NCI-H82 treated with DMSO at 0.1 percent for 48 hours (cell line): Measurements from ENCODE around the gene APOBR.
"Not testable (repeated sequence)": the region's sequence is repeated elsewhere in the genome, so short reads cannot be mapped to it uniquely, and the experiment has no call there.

Experiments
- DNase-seq: peaks from one replicate; lab custom pipeline; 2025; ENCODE audit not compliant: unreplicated experiment; lab: John Stamatoyannopoulos, UW

The APOBR gene

DNA sequence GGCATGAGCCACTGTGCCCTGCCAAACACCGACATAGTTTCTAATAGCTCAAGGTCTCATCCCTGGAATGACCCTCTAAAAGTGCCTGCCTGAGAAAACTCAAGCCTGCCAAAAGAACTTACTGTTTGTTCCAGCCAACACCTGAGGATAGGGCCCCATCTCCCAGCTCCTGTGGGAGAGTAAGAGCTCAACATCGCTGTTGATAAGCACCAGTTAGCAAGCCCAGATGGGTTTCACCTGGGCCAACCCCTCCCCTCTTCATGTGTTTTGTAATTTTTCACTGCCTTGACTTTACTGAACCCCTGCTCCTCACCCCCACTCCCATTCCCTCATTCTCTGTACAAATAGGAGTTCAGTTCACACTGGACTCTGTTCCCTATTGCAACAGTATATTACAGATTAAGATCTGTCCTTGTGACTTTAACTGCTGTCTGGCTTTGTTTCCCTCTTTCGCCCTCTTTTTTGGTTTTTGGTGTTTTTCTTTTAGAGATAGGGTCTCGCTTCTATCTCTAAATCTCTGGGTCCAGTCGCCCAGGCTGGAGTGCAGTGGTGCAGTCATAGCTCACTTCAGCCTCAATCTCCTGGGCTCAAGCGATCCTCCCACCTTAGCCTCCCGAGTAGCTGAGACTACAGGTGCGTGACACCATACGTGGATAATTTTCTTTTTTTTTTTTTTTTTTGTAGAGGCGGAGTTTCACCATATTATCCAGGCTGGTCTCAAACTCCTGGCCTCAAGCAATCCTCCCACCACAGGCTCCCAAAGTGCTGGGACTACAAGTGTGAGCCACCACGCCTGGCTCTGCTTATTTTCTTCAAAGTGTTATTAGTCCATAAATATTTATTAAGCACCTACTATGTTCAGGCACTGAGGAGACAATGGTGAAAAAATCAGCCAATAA lies 32.0 kb downstream of the APOBR start:
- no peak for DNase-seq

DNA sequence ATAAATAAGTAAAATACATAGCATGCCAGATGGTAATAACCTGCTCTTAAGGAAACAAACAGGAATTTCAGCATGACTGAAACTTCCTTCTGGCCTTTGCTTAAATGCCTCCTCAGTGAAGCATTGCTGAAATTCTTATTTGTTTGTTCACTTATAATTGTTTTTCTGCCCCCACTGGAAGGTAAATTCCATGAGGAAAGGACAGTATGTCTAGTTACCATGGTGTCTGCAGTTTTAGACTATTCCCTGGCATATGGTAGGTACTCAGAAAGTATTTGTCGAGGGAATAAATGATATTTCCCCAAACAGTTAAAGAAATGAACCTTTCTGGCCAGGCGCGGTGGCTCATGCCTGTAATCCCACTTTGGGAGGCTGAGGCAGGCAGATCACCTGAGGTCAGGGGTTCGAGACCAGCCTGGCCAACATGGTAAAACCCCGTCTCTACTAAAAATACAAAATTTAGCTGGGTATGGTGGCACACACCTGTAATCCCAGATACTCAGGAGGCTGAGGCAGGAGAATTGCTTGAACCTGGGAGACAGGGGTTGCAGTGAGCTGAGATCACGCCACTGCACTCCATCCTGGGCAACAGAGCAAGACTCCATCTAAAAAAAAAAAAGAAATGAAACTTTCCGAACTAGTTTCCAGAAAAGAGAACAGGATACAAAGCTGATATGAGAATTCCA lies 32.8 kb downstream of the APOBR start:
- DNase-seq = not testable (repeated sequence)

DNA sequence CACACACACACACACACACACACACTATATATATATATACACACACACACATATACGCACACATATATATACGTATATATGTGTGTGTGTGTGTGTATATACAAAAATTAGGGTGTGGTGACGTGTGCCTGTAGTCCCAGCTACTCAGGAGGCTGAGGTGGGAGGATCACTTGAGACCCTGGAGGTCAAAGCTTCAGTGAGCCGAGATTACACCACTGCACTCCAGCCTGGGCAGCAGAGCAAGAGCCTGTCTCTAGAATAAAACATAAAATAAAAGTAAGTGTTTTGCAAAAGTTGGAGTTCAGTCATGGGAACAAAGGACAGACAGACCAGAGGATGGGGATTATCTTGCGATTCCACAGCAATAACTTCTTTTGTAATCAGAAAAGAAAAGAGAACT lies 33.5 kb downstream of the APOBR start:
- DNase-seq = no peak

DNA sequence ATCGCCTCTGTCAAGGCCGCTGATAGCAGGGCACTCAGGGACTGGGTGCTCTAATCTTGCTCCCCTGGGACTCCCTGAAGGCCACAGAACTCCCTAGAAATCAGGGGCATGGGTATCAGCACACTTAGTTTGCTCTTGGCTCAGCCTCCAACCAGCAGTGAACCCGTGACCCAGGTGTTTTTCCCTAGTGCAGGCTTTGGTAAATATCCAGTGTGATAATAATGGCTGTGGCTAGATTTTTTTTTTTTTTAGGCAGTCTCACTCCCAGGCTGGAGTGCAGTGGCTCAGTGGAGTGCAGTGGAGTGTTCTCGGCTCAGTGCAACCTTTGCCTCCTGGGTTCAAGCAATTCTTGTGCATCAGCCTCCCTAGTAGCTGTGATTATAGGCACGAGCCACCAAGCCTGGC lies 34.0 kb downstream of the APOBR start:
- DNase-seq = no peak

DNA sequence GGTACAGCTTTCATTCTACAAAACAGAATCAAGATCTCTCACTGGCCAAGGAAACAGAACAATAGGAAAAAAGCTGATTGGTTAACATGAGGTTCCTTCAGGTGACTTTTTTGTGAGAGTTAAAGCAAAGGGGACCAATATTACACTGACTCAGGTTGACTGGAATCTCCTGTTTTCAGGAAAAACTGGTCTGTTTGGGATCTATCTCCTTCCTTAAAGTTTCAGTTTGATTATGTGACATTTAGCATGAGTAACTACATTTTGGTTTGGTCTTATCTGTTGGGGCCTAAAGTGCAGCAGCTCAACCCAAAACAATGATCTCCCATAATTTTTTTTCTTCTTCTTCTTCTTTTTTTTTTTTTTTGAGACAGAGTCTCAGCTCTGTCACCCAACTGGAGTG lies 34.7 kb downstream of the APOBR start:
- no peak for DNase-seq

DNA sequence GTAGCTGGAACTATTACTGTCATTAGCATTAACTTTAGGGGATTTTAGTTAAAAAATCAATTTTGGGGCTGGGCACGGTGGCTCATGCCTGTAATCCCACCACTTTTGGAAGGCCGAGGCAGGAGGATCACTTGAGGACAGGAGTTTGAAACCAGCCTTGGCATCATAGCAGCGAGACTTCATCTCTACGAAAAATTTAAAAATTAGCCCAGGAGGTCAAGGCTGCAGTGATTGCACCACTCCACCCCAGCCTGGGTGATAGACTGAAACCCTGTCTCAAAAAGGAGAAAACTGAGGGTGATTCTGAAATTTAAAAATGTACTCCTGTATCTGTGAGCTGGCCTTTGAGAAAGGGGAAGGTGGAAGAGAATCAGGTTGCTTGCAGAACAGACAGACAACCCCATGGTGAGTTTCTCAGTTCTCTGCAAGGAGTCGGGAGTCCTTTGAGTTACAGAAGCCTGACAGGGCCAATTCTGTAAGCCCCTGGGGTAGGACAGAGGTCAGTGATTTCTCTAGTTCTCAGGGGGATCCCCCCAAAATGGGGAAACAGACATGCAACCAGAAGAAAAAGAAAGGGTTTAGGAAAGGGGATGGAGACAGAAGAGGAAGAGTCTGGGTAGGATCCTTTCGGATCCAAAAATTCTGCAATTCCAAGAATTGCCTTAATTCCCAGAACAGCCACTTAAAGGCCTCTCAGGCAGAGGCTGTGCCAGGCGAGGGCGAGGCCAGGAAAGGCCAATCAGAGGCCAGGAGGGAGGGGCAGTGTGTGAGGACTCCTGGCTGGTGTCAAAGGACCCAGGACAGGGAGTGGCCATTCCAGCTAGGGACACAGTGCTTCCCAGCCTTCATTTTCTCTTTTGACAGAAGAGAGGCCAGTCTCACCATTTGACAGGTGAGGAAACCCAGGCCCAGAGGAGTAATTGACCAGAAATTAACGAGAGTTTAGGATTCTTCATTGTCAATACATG lies 37.6 kb downstream of the APOBR start:
- no peak for DNase-seq

DNA sequence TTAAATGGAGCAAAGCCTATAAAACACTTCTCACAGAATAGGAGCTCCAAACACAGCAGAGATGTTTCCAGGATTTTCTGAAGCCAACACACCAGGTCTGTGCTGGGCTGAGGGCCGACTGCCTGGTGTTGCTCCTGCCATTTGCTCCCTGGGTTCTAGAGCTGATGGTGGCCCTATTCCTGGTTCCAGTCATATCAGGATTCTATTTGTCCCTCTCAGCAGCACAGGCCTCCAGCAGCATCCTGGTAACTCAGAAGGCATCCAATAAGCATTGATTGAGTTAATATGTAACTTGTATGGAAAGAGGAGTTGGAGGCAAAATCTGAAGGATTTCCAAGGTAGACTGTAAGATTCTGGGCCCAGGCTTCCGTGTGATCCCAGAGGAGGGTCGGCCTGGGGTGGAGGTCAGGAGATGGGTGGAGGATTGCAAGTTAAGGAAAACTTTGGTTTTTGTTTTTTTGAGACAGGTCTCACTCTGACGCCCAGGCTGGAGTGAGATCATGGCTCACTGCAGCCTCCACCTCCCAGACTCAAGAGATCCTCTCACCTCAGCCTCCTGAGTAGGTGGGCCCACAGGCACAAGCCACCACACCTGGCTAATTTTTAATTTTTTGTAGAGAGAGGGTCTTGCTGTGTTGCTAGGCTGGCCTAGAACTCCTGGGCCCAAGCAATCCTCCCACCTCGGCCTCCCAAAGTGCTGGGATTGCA lies 38.7 kb downstream of the APOBR start:
- no peak for DNase-seq

DNA sequence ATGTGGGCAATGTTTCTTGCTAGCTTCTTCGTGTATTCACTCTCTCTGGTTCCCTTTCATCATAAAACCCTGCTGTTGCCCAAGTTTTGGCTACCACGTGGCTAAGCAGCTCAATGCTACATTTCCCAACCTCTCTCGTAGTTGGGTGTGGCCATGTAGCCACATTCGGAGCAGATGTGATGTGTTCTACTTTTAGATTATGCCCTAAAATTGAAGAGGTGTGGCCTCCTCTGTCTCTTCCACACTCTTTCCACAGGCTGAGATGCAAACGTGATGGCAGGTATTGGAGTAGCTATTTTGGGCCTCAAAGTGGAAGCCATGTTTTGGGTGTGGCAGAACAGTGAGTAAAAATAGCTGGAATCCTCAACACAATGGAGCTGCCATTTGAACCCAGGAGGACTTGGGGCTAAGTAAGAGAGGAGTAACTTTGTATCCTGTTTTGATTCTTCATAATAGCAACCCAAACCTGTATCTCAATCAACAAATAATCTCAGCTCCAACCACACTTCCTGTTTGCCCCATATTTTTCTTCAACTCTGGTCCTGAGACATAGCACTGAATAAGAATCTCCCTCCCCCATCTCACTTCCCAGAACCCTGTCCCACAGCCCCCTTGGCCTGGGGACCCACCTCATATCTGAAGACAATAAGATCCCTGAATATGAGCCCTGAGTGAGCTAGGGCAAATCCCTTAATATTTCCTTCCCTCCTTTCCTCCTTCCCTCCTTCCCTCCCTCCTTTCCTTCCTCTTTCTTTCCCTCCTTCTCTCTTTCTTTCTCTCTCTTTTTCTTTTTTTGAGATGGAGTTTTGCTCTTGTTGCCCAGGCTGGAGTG lies 40.3 kb downstream of the APOBR start:
- no peak for DNase-seq

DNA sequence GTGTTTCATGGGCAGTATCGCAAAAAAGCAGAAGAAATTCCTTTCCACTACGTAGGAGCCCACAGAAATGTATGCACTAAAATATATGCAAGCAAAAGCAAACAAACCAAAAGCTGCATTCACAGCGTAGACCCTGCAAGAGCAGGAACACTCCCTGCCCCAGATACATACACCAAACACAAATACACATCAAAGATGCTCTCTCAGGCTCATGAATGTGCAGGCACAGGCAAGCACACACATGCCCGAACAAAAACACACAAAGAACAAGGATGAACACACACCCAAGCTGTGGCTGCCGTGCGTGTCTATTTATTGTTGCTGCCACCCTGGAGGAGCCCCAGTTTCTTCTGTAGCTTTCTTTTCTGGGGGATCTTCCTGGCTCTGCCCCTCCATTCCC lies 42.6 kb downstream of the APOBR start:
- DNase-seq = no peak

DNA sequence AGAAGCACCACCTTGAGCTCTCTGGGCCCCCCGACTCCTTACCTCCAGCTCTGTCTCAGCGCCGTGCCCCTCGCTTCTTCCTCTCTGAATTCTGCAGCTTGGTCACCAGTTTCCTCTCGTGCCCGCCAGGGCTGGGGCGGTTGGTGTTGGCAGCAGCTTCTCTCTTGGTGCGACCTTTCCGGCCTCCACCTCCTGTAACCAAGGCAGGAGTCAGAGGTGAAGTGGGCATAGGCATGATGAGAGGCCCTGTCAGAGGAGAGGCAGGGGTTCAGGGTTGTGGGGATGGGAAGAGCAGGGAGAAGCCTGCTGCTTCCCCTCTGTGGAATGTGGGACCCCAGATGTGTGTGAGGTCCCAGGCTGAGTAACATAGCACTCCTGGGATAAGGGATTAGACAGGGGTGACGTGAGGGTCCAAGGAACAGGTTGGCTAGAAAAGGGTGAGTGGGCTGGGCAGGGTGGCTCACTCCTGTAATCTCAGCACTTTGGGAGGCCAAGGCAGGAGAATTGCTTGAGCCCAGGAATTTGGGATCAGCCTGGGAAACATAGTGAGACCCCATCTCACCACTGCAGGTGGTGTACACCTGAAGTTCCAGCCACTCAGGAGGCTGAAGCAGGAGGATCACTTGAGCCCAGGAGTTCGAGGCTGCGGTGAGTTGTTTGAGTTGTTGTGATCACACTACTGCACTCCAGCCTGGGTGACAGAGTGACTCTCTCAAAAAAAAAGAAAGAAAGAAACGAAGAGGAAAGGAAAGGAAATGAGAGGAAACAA lies 43.7 kb downstream of the APOBR start:
- no peak for DNase-seq

DNA sequence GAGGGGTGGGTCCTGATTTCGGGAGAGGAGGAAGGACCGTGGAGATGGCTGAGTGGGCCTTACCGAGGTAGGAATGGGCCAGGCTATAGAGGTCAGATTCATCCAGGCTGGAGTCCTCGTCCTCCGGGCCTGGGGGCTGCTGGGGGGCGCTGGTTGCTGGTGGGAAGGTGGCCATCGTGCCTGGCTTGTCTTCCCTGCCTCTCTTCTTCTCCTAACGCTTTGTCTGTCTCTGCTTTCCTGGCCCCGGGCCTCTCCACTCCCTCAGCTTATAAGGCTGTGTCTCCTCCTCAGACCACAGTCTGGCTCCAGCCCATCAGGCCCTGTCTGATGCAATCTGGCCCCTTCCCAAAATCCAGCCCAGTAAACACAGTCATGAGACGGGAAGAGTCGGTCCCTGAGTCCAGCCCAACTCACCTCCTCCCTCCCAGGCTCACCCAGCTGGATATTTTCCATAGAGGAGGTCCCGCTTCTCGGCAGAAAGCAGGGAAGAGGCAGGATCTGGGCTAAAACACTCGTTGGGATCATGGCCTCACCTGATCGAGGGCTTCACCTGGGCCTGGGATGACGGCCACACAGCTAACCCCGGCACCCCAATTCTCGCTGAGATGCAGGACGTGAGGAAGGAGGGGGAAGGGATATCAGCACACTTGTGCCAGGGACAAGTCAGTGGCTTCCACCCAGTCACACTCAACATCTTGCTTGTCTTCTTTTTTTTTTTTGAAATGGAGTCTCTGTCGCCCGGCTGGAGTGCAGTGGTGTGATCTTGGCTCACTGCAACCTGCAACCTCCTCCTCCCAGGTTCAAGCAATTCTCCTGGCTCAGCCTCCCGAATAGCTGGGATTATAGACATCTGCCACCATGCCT lies 44.5 kb downstream of the APOBR start, which contains the start of gene NUPR1:
Gene NUPR1 (minus strand): TSS at position 242 of the 864 bp plus-strand sequence. CDS start 67 bp downstream, at position 175.
- DNase-seq = no peak

DNA sequence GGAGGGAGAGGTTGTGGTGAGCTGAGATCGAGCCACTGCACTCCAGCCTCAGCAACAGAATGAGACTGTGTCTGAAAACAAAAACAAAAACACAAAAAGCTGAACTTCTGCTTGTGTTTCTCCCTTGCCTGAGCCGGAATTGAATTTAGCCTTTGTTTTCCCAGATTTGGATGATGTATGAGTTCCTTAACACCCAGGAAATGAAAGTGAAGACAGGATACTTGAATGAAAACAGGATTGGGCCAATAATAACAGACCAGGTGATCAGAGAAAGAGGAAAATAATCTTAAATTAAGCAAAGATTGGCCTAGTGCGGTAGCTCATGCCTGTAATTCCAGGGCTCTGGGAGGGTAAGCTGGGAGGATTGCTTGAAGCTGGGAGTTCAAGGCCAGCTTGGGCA lies 45.9 kb downstream of the APOBR start:
- DNase-seq = no peak

DNA sequence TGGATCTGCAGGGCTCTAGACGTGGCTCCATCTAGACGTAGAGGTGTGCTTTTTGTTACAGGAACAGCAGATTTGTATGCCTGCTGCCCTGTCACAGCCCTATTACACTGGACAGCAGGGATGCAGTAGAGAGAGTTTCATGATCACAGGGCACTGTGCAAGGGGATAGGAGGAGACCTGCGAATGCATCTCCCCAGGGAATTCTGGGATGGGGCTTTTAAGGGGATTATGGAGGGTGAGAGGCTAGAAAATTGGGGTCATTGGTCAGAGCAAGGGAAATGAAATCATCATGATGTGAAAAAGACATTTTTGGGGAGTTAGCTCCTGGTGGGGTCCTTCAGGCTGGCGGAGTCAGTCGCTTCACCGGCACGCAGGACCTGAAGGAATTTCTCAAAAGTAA lies 48.2 kb downstream of the APOBR start:
- DNase-seq = no peak

DNA sequence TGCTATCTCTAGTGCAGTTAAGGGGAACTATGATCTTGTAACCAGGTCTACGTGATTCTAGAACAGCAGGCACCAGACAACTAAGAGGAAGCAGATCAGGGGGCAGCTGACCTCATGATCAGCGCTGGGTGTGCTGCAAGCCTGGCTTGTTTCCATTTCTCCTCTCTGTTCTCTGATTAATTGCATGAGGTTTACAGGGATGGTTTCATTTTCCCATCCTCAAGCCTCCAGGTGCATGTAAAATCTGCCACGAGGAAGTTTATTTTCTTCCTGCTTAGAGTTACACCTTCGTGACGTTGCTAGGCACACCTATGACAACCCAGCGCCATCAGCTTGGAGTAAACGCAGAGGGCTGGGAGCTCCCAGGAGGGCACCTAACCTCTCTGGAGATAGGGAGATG lies 48.6 kb downstream of the APOBR start:
- no peak for DNase-seq

DNA sequence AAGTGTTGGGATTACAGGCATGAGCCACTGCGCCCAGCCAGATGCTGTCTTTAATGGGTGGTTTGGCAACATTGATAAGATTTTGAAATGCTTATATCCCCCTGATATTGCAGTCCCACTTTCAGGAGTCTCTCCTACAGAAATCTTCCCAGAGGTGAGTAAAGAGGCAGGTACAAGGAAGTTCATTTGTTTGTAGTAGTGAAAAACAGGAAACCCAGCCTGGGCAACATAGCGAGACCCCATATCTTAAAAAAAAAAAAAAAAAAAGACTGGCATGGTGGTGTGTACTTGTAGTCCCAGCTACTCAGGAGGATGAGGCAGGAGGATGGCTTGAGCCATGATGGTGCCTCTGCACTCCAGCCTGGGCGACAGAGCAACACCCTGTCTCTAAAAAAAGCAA lies 50.6 kb downstream of the APOBR start:
- DNase-seq = no peak

DNA sequence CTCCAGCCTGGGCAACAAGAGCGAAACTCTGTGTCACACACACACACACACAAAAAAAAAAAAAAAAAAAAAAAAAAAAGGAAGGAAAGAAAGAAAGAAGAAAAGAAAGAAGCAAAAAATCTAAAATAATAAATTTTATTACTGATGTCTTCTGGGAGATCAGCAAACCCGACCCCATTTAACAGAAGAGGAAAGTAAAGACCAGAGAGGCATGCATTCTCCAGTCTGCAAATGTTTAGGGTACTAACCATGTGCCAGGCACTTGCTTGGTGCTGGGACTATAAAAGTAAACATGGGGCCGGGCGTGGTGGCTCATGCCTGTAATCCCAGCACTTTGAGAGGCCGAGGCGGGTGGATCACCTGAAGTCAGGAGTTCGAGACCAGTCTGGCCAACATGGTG lies 51.5 kb downstream of the APOBR start:
- DNase-seq = not testable (repeated sequence)

DNA sequence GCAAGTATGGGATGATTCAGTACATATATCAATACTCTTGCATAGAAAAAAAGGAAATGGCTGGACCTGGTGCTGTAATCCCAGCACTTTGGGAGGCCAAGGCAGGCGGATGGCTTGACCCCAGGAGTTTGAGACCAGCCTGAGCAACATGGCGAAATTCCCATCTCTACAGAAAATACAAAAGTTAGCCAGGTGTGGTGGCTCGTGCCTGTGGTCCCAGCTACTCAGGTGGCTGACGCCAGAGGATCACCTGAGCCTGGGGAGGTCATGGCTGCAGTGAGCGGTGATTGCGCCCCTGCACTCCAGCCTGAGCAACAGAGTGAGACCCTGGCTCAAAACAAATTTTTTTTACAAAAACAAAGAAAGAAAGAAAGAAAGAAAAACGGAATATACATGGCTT lies 52.2 kb downstream of the APOBR start:
- no peak for DNase-seq

DNA sequence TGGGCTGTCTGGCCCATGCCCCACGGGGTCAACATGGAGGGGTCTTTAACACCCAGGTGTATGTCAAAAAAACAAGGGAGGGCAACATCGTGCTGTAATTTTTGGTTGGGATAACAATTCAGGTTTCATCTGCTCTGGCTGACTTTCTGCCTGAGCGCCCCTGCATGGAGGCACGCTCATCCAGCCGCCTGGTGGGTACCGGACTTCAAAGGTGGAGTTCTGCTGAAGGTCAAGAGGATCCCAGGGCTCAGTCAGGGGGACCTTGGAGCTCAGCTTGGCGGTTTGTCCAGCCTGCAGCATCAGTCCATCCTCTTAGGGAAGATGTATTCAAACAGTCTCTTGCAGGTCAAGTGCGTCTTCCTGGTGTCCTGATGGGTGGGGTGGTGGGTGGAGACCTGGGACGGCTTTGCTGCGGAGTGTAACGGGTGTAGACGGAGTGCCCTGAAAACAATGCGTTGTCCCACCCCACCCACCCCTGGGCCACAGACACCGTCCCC lies 53.9 kb downstream of the APOBR start:
- DNase-seq = no peak
